GM10248 (cell line): ENCODE data around the gene CDCA5.

ENCODE experiments used
- CTCF ChIA-PET: fragments of 300-600 bp; sonication (Branson Sonifier 250); formaldehyde crosslinking; extraction: SDS; loops from one replicate; lab custom pipeline; 2021; ENCODE audit warnings: antibody characterized with exemption; lab: Yijun Ruan, JAX
- POLR2A ChIA-PET: fragments of 350-650 bp; sonication (Branson Sonifier 250); formaldehyde crosslinking; extraction: SDS; loops from one replicate; lab custom pipeline; 2020; ENCODE audit warnings: antibody characterized with exemption; lab: Yijun Ruan, JAX
- DNase-seq: peaks from one replicate; pipeline ENCODE4 v3.0.0; 2012; ENCODE audit errors: extremely low spot score
- CTCF ChIP-seq: IDR thresholded peaks from 2 replicates; pipeline ENCODE4 v1.5.1; 2012; ENCODE audit warnings: mild to moderate bottlenecking, low read depth; ENCODE audit errors: extremely low read depth, missing control alignments, control extremely low read depth

The CDCA5 gene

GRCh38 chr11:65058012-65058411 lies 25.8 kb downstream of the CDCA5 start:
- TF ChIP-seq CTCF, result no peak
- ChIA-PET CTCF (interaction anchor here (1.1 to 3.2 kb wide), 5 partner anchors 9 to 44 kb away, joined by 4 to 11 read pairs (median 4); partner anchors contain the start of gene ARL2), POLR2A (no interaction called here)
- DNase-seq, result no peak

GRCh38 chr11:65057526-65057925 lies 26.3 kb downstream of the CDCA5 start:
- POLR2A ChIA-PET, result interaction anchor here (0.6 kb wide), 1 partner anchor 446 kb away, joined by 5 read pairs; no protein-coding TSS in a partner anchor
- no peak for DNase-seq
- CTCF ChIA-PET, result interaction anchor here (1.1 to 3.2 kb wide), 3 partner anchors 8 to 43 kb away, joined by 4 to 11 read pairs (median 4); partner anchors contain the start of gene ARL2
- no peak for TF ChIP-seq CTCF

DNA sequence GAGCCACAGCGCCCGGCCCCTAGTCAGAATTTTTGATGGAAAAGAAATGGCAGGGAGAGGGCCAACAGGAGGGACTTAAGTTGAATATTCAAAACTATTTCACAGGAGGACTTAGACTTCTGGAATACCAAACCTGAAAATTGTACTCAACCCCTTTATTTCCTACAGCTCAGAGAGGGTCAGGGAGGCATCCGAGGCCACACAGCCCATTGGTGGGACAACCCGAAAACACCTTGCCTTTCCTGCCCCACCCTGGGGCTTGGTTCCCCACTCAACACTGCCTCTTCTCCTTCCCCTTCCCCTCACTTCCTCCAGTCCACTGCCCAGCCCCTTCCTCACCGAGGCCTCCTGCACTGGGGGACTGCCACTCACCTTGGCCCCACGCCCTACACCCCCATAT lies 26.8 kb downstream of the CDCA5 start:
- ChIA-PET POLR2A (interaction anchor here (0.6 to 0.7 kb wide), 2 partner anchors 235 to 447 kb away, joined by 5 read pairs; no protein-coding TSS in a partner anchor), CTCF (interaction anchor here (1.1 kb wide), 1 partner anchor 43 kb away, joined by 4 read pairs; the partner anchor contains the start of gene ARL2)
- no peak for DNase-seq
- no peak for TF ChIP-seq CTCF

DNA sequence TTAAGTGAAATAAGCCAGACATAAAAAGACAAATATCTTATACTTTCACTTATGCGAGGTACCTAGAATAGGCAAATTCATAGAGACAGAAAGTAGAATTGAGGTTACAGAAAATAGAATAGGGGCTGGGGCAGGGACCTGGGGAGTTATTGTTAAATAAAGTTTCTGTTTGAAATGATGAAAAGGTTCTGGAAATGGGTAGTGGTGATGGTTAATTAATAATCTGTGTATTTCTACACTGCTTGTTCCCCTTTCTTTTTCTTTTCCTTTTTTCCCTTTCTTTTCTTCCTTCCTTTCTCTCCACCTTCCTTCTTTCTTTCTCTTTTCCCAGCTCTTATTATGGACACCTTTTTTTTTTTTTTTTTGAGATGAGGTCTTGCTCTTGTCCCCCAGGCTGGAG lies 28.3 kb downstream of the CDCA5 start:
- ChIA-PET CTCF (interaction anchor here (0.6 to 2.0 kb wide), 2 partner anchors 13 to 14 kb away, joined by 3 to 6 read pairs; no protein-coding TSS in a partner anchor), POLR2A (no interaction called here)
- DNase-seq, result no peak
- TF ChIP-seq CTCF, result no peak

DNA sequence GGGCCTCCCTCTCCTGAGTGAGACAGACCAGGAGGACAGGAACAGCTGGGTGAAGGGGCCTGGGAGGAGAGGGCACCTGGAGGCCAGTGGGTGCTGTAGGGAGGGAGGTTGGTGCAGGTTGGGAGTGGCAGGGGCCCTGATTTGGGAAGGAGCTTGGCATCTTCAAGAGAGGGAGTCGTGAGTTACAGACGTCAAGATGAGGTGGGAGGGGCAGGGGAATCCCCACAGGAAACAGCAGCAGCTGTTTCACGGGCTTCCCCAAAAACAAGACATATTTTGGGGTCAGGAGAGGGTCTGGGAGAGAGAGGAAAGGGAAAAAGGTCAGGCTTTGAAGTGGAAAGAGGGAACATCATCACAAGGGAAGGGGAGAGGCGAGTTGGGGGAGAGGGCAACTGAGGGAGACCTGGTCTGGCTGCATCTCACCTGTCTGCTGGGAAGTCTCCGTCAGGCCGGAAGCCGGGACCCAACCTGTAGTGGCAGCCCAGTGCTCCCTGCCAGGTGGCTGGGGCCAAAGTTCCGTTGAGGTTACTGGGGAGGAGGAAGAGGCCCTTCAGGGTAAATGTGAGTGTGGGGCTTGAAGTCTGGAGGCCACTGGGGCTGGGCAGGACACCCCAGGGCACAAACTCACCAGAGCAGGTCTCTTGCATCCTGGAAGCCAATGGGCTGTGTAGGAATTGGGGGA lies 29.9 kb downstream of the CDCA5 start:
- no peak for DNase-seq
- TF ChIP-seq CTCF, result no peak
- ChIA-PET CTCF (interaction anchor here (1.1 to 2.0 kb wide), 3 partner anchors 12 to 40 kb away, joined by 3 to 6 read pairs (median 6); partner anchors contain the start of gene ARL2), POLR2A (no interaction called here)

- DNase-seq, result no peak
- ChIA-PET CTCF (interaction anchor here (1.5 to 1.7 kb wide), 3 partner anchors 12 to 205 kb away, joined by 3 to 6 read pairs (median 4); no protein-coding TSS in a partner anchor), POLR2A (no interaction called here)
- no peak for TF ChIP-seq CTCF
Measured at GRCh38 chr11:65051398-65051858, 32.4 kb downstream of the CDCA5 start.
